Testis (tissue), 3 donors: Measurements from ENCODE around the gene FBXO31. TPM values are rescaled to one million over a fixed set of nuclear protein-coding genes. Genes with fewer than 3 reads are reported as not detected.

Experiments
- DNase-seq: peaks from one replicate; pipeline ENCODE4 v3.0.0-alpha.2; 2019
- H3K27ac ChIP-seq, 2 donors: fragments of 200-600 bp; sonication (generic); one replicate each; pipeline ENCODE4 v1.5.1; 2019
- H3K27me3 ChIP-seq: fragments of 200-600 bp; sonication (generic); one replicate; pipeline ENCODE4 v1.5.1; 2019
- H3K36me3 ChIP-seq: fragments of 200-600 bp; sonication (generic); one replicate; pipeline ENCODE4 v1.5.1; 2017; ENCODE audit warnings: low read depth; ENCODE audit errors: missing control alignments
- H3K4me1 ChIP-seq: fragments of 200-600 bp; sonication (generic); one replicate; pipeline ENCODE4 v1.5.1; 2019
- H3K4me3 ChIP-seq, 2 donors: fragments of 200-600 bp; sonication (generic); one replicate each; pipeline ENCODE4 v1.5.1; 2017 to 2019
- H3K9me3 ChIP-seq: fragments of 200-600 bp; sonication (generic); one replicate; pipeline ENCODE4 v1.5.1; 2017
- POLR2A ChIP-seq: fragments of 450-650 bp; IDR thresholded peaks from one replicate; pipeline ENCODE4 v1.6.1; 2017; ENCODE audit warnings: antibody characterized with exemption, mild to moderate bottlenecking, moderate library complexity
- WGBS, 2 donors: methylation state at CpG; one replicate each; pipeline ENCODE4 v1.1.5; 2018; 5-methylcytosine and 5-hydroxymethylcytosine counted together
- intact Hi-C: fragments of 100-400 bp; cut with DNase I; formaldehyde crosslinking; loops from one replicate; pipeline ENCODE4 v1.15.1; 2023; ENCODE audit warnings: low total_unique reads
- polyA plus RNA-seq: library from polyadenylated mRNA; stranded (reverse); fragments of 350-450 nt; fragmentation: Illumina TruSeq; extraction: RNeasy Lipid Tissue Mini Kit (QIAGEN cat#74804); gene quantifications from one replicate; pipeline ENCODE4 v1.2.3, GENCODE V29; 2014; ENCODE audit warnings: low read depth, low replicate concordance; ENCODE audit not compliant: insufficient read depth
- total RNA-seq, 2 donors: library from RNA; depleted of rRNA; stranded (reverse); fragments of >200 nt; gene quantifications; one replicate each; pipeline ENCODE4 v1.2.3, GENCODE V29; 2016
- TF ChIP-seq, protein P1 (sequence below), 3 experiments: fragments of 450-650 bp in 2 of 3; fragments of 200-600 bp in 1 of 3; sonication (generic) in 1 of 3; IDR thresholded peaks; one replicate each; pipeline ENCODE4 v1.5.1; 2016 to 2019; ENCODE audit warnings: antibody characterized with exemption in 3 of 3, mild to moderate bottlenecking in 2 of 3, moderate library complexity in 1 of 3

The FBXO31 gene
- total and polyA plus RNA-seq, 3 donors from 2014 or later = 73.9 to 215 (median 115) TPM

DNA sequence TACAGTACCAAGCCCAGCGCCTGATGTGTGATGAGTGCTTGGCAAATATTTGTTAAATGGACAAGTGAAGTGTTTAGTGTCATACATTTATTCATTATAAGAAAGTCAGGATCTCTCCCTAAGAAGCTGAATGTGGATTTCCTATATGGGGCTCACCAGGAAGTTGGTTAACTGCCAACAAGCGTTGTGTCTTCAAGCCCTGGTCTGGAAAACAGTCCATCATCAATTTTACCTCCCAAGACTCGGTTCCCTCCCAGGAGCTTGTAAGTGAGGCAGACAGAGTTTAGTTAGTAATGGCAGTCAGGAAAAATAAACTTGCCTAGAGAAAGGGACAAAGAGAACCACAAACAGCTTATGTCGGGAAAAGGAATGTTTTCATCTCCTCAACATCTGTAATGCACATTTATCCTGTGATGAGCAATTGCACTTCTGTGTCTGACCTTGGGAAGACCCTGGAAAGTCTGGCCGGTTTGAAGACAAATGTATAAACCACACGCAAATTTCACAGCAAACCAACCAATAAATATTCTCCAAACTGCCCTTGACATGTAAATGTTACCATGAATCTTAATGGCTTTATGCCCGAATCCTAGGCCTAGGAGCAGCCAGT lies 94.7 kb downstream of the FBXO31 start:
- no peaks in the 10 kb centered on the region for H3K27me3 ChIP-seq
- no peak overlapping the region for H3K27ac ChIP-seq
- DNase-seq = no peak
- 78 to 79% methylated on average over 7 of the region's 7 CpGs for WGBS, 2 donors
- no peak for TF ChIP-seq POLR2A
- TF ChIP-seq, protein P1, sequence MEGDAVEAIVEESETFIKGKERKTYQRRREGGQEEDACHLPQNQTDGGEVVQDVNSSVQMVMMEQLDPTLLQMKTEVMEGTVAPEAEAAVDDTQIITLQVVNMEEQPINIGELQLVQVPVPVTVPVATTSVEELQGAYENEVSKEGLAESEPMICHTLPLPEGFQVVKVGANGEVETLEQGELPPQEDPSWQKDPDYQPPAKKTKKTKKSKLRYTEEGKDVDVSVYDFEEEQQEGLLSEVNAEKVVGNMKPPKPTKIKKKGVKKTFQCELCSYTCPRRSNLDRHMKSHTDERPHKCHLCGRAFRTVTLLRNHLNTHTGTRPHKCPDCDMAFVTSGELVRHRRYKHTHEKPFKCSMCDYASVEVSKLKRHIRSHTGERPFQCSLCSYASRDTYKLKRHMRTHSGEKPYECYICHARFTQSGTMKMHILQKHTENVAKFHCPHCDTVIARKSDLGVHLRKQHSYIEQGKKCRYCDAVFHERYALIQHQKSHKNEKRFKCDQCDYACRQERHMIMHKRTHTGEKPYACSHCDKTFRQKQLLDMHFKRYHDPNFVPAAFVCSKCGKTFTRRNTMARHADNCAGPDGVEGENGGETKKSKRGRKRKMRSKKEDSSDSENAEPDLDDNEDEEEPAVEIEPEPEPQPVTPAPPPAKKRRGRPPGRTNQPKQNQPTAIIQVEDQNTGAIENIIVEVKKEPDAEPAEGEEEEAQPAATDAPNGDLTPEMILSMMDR (IDR thresholded peaks at IDR 0.05) = no peak
- intact Hi-C loops = no loop called here
- no peaks in the 10 kb centered on the region for H3K9me3 ChIP-seq
- H3K4me3 ChIP-seq = no peak overlapping the region
- H3K4me1 ChIP-seq = no peaks in the 10 kb centered on the region
- H3K36me3 ChIP-seq = no peaks in the 10 kb centered on the region

DNA sequence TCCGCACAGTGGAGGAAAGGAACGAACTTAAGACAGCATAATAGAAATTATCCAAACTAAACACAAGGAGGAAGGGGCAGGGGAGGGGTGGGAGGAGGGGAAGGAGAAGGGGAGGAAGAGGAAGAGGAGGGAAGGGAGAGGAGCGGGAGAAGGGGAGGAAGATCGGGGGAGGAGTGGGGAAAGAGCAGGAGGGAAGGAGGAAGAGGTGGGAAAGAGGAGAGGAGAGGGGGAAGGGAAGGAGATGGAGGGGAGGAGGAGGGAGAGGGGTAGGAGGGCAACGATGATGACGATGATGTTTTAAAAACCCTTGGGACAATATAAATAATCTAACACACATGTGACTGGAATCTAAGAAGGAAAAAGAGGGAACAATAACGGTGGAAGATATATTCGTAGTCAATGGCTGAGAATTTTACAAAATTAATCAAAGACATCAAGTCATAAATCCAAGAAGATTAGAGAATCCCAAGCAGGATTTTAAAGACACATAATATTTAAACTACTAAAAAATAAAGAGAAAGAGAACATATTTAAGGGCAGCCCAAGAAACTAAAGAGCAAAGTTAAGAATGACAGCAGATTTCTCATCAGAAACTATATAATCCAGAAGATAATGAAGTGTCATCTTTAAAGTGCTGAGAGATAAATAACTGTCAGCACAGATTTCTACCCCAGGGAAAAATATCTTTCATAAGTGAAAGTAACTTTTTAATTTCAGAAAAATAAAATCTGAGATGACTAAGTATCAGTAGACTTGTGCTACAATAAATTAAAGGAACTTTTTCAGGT lies 96.5 kb downstream of the FBXO31 start:
- WGBS, 2 donors = 63 to 91% methylated on average over 8 of the region's 8 CpGs
- no peaks in the 10 kb centered on the region for H3K27me3 ChIP-seq
- intact Hi-C loops = no loop called here
- TF ChIP-seq, protein P1 (IDR thresholded peaks at IDR 0.05) = no peak
- no peak for TF ChIP-seq POLR2A
- no peaks in the 10 kb centered on the region for H3K4me1 ChIP-seq
- no peaks in the 10 kb centered on the region for H3K9me3 ChIP-seq
- H3K27ac ChIP-seq = no peak overlapping the region
- H3K4me3 ChIP-seq = no peak overlapping the region
- H3K36me3 ChIP-seq = no peaks in the 10 kb centered on the region
- no peak for DNase-seq

DNA sequence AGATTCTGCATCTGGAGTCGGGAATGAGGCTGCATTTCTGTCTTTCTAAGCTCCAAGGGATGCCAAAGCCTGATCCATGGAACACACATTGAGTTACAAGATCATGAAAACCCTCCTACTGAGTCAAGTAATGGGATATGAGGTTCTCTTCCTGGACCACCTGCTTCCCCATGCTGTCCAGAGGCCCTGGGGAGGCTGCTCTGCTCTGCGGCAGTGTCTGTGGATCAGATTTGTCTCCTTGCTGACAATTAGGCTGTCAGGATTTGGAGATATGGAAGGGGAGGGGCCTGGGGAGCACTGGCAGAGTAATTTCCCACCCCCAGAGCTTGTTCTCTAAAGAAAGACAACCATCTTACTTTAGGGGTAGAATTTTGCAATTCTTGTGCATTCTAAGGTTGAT lies 99.4 kb downstream of the FBXO31 start:
- TF ChIP-seq, protein P1 (IDR thresholded peaks at IDR 0.05) = no peak
- TF ChIP-seq POLR2A = no peak
- Histone ChIP-seq H3K4me3 (no peak overlapping the region), H3K27ac (no peak overlapping the region), H3K36me3 (no peaks in the 10 kb centered on the region), H3K27me3 (no peaks in the 10 kb centered on the region), H3K4me1 (no peaks in the 10 kb centered on the region), H3K9me3 (no peaks in the 10 kb centered on the region)
- WGBS, 2 donors = 73 to 91% methylated on average over 2 of the region's 2 CpGs
- intact Hi-C loops = no loop called here
- no peak for DNase-seq

DNA sequence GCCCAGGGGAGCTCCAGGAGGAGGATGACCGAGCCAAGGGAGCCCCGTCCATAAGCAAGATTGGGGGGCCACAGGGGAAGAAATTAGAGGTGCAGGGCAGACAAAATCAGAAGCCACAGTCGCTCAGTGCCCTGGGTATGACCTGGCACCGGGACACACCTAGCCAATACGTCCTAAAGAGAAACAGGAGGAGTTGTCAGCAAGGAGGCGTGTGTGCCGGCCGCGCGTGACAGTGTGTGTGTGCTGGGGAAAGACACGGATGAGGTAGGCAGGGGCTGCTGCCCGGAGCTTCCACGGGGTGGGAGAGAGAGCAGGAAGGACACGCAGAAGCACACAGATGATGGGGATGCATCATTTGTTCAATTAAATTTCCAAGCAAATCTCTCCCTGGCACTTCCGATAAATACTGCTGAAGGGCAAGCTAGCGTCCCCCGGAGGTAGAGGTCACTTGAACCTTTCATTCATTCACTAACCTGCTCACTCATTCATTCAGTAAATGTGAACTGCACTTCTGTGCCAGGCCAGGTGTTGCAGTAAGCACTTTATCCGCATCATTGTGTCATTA lies 104.4 kb downstream of the FBXO31 start:
- Histone ChIP-seq H3K4me3 (no peak overlapping the region), H3K27ac (no peak overlapping the region), H3K36me3 (no peaks in the 10 kb centered on the region), H3K27me3 (no peaks in the 10 kb centered on the region), H3K4me1 (no peaks in the 10 kb centered on the region), H3K9me3 (no peaks in the 10 kb centered on the region)
- WGBS, 2 donors = 71 to 74% methylated on average over 18 of the region's 18 CpGs
- intact Hi-C loops = loop anchor here (5.0 kb wide), 1 partner anchor 717 kb away; no protein-coding TSS in a partner anchor
- TF ChIP-seq POLR2A = no peak
- TF ChIP-seq, protein P1 (IDR thresholded peaks at IDR 0.05) = no peak
- DNase-seq = no peak
